Activated CD4-positive, alpha-beta memory T cell treated with anti-CD3 and anti-CD28 coated beads, Interleukin-2, amount 10 ng/mL, durations not matched to agents 7 days and 5 days (primary cell): ENCODE results near the gene RELT. TPM values are rescaled to one million over a fixed set of nuclear protein-coding genes. Genes with fewer than 3 reads are reported as not detected.
A peak's percentile ranks its signal among the peaks of the same experiment; 100 is the strongest.

ENCODE experiments used
- CTCF ChIA-PET: fragments of 350-600 bp; sonication (Branson Sonifier 250); formaldehyde crosslinking; loops from one replicate; lab custom pipeline; 2021; ENCODE audit warnings: antibody characterized with exemption, inconsistent platforms; lab: Charles Lee
- POLR2A ChIA-PET: fragments of 350-600 bp; sonication (Branson Sonifier 250); formaldehyde crosslinking; loops from one replicate; lab custom pipeline; 2021; ENCODE audit warnings: antibody characterized with exemption; lab: Charles Lee
- DNase-seq: peaks from one replicate; pipeline ENCODE4 v3.0.0-alpha.2; 2020
- H3K27ac Mint-ChIP-seq: one replicate; pipeline ENCODE4 v1.8.0; 2021; ENCODE audit warnings: mild to moderate bottlenecking, mixed read lengths
- H3K27me3 Mint-ChIP-seq: one replicate; pipeline ENCODE4 v1.8.0; 2021; ENCODE audit warnings: mixed read lengths
- H3K36me3 Mint-ChIP-seq: one replicate; pipeline ENCODE4 v1.8.0; 2021; ENCODE audit warnings: low read depth, mixed read lengths
- H3K4me1 Mint-ChIP-seq: one replicate; pipeline ENCODE4 v1.8.0; 2021; ENCODE audit warnings: mixed read lengths
- H3K4me3 Mint-ChIP-seq: one replicate; pipeline ENCODE4 v1.8.0; 2021; ENCODE audit warnings: mild to moderate bottlenecking, mixed read lengths
- H3K9me3 Mint-ChIP-seq: one replicate; pipeline ENCODE4 v1.8.0; 2021; ENCODE audit warnings: mixed read lengths
- total RNA-seq, 2 experiments: library from RNA; stranded (reverse); gene quantifications; one replicate each; pipeline ENCODE4 v1.2.3, GENCODE V29; 2021

Gene RELT
- total RNA-seq, 2 experiments from 2014 or later, result 26.0 to 27.3 TPM

DNA sequence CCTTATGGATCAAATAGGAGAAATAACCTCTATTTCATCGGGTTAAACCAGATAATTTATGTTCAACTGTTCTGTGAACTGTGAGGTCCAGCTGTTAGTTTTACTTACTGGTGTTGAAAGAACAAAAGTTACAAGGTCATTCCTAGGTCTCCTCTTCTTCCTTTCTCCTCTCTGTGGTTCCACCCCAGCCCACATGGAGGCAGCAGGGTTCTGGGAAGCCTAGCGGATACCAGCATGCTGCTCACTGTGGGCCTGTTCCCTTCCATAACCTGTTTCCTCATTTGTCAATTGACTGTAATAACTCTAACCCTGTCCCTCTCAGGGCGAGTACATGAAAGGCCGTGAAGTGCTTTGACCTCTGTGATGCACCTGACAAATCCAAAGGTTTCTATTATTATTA is 27.8 kb downstream of the RELT start:
- Mint-ChIP-seq H3K27ac (no peak overlapping the region), H3K4me1 (no peaks in the 10 kb centered on the region), H3K36me3 (peaks cover 20% of the 10 kb centered on the region), H3K4me3 (no peak overlapping the region), H3K27me3 (no peaks in the 10 kb centered on the region), H3K9me3 (no peaks in the 10 kb centered on the region)
- ChIA-PET POLR2A (no interaction called here), CTCF (interaction anchor here (3.2 to 5.5 kb wide), 2 partner anchors 53 to 257 kb away, joined by 13 to 32 read pairs; no protein-coding TSS in a partner anchor)
- DNase-seq, result no peak

DNA sequence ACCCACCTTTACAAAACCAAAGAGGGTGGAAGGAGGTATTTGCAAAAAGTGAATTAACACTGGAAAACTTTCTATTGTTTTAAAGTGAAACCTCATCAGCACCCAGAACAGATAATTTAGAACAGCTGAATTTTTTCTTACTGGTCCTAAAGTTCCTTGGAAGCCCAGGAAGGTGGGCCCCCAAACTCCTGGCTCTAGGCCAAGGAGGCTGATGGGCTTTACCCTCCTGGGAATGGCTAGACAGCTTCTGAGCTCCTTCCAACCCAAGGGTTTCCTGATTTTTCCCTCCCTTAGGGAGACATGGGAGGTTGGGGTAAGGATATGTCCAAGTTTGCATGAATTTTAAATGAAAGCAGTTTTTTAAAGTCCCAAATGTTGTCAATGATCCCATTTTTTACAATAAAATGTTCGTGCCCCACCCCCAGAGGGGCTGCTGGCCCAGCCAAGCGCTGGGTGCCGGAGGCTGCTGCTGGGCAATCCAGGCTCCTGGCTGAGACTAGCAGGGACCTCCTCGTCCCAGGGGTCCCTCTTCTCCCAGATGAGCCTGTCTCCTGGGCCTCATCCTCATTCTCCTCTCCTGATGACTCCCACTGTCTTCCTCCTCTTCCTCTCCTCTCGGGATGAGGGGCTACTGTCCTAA is 28.4 kb downstream of the RELT start:
- CTCF ChIA-PET, result interaction anchor here (3.2 kb wide), 1 partner anchor 256 kb away, joined by 13 read pairs; no protein-coding TSS in a partner anchor
- peaks cover 21% of the 10 kb centered on the region for H3K36me3 Mint-ChIP-seq
- no peak for DNase-seq

DNA sequence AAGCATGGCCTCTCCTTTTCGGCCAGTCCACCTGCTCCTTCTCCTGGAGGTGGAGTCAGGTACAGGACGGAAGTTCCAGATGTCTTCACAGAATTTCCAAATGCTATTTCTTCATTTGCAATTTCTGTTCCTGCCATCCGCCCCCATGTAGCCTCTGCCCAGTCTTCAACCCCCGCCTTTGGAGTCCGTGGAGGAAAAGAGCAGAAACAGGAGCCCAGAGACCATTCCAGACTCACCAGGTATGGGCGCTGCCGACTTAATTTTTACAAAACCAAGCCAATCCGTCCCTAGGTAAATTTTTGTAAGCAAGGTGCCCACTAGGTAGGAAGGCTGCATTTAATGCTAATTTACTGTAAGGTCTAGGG is 28.9 kb downstream of the RELT start:
- H3K36me3 Mint-ChIP-seq, result peaks cover 21% of the 10 kb centered on the region
- no peaks in the 10 kb centered on the region for H3K27me3 Mint-ChIP-seq
- H3K27ac Mint-ChIP-seq, result peak overlapping the region; percentile 38
- POLR2A ChIA-PET, result interaction anchor here (1.5 kb wide), 1 partner anchor 8 kb away, joined by 3 read pairs; no protein-coding TSS in a partner anchor
- CTCF ChIA-PET, result no interaction called here
- H3K4me3 Mint-ChIP-seq, result no peak overlapping the region
- no peak for DNase-seq
- H3K4me1 Mint-ChIP-seq, result no peaks in the 10 kb centered on the region
- H3K9me3 Mint-ChIP-seq, result no peaks in the 10 kb centered on the region

More for the DNA sequence above, 28.4 kb downstream of the RELT start:
- H3K27ac Mint-ChIP-seq, result peak overlapping the region; percentile 38
- H3K27me3 Mint-ChIP-seq, result no peaks in the 10 kb centered on the region
- H3K9me3 Mint-ChIP-seq, result no peaks in the 10 kb centered on the region
- POLR2A ChIA-PET, result no interaction called here
- no peak overlapping the region for H3K4me3 Mint-ChIP-seq
- H3K4me1 Mint-ChIP-seq, result no peaks in the 10 kb centered on the region

DNA sequence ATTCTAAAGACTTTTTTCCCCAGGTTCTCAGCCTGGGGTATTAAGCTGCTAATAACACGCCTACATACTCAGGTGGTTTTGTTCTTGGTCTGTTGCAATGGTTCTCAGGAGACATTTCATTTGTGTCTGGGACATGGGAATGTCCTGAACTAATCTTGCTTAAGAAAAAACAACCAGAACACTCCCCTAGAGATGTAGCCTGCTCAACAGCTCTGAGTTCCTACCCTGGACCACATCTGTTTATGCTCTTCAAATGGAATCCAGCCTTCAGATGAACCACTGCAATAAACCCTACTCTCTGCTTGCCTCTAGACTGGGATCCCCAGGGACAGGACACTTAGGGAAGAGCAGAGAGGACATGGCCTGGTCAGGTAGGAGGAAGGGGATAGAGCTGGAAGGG is 29.9 kb downstream of the RELT start:
- ChIA-PET POLR2A (interaction anchor here (1.5 kb wide), 2 partner anchors 9 to 29 kb away, joined by 3 to 4 read pairs; no protein-coding TSS in a partner anchor), CTCF (interaction anchor here (0.6 to 2.9 kb wide), 2 partner anchors 54 to 170 kb away, joined by 3 to 16 read pairs; no protein-coding TSS in a partner anchor)
- Mint-ChIP-seq H3K27me3 (no peaks in the 10 kb centered on the region), H3K27ac (no peak overlapping the region), H3K4me1 (no peaks in the 10 kb centered on the region), H3K4me3 (no peak overlapping the region), H3K9me3 (no peaks in the 10 kb centered on the region), H3K36me3 (peaks cover 21% of the 10 kb centered on the region)
- DNase-seq, result no peak

DNA sequence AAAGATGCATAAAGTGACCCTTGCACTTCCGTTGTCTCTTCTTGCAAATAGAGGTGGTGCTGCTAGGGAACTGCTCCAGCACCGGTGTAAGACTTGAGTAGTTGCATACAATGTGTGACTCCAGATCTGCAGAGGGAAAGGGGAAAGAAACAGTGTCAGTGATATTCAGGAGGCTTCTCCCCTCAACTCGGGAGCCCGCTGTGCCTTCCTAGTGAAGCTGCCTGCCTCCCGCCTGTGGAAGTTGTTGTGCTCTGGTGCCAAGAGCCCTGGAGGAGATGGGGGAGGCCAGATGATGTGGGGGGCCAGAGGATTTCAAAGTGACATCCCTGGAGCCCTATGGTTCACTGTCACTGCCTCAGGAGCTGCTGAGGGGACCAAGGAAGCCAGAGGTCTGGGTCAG is 30.4 kb downstream of the RELT start:
- no peak overlapping the region for H3K27ac Mint-ChIP-seq
- ChIA-PET POLR2A (interaction anchor here (1.5 to 1.6 kb wide), 3 partner anchors 10 to 29 kb away, joined by 3 to 4 read pairs (median 4); no protein-coding TSS in a partner anchor), CTCF (interaction anchor here (1.1 to 2.9 kb wide), 2 partner anchors 55 to 219 kb away, joined by 3 to 16 read pairs; no protein-coding TSS in a partner anchor)
- H3K9me3 Mint-ChIP-seq, result no peaks in the 10 kb centered on the region
- H3K4me1 Mint-ChIP-seq, result no peaks in the 10 kb centered on the region
- DNase-seq, result no peak
- H3K4me3 Mint-ChIP-seq, result no peak overlapping the region
- H3K36me3 Mint-ChIP-seq, result peaks cover 21% of the 10 kb centered on the region
- H3K27me3 Mint-ChIP-seq, result no peaks in the 10 kb centered on the region

DNA sequence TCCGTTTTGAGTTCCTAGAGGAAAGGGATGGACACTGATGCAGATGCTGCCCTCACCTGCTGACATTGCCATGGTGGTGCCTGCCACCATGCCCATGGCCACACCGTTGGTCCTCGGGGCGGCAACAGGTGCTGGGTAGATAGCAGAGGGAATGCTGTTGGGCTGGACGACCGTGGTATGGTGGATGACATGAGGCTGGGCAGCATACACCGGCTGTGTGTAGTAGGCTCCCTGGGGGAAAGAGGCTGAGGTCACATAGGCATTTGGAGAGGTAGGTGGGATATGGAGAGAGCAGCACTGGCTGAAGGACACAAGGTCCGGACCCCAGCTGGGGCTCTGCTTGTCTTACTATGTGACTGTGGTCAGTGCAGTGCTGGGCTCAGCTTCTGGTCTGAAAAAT is 33.2 kb downstream of the RELT start:
- no peak for DNase-seq
- ChIA-PET POLR2A (no interaction called here), CTCF (no interaction called here)
- Mint-ChIP-seq H3K4me1 (no peaks in the 10 kb centered on the region), H3K9me3 (no peaks in the 10 kb centered on the region), H3K27me3 (no peaks in the 10 kb centered on the region), H3K36me3 (peaks cover 21% of the 10 kb centered on the region), H3K4me3 (no peak overlapping the region), H3K27ac (no peak overlapping the region)

DNA sequence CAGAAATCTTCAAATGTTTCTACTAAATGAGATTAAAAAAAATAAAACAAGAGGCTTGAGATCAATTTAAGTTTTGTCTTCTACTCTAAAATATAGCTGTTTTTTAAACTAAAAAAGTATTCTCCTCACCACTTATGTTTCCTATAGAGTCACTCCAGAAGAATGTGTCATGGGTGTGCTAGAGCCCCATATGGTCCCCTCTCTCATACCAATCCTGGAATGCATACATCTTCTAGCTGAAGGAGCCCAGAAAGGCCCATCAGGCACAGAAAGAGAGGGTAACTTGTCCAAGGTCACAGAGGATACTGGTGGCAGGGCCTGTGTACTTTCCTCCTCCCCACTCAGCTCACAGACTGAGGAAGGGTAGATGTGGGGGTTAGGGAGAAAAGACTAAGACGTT is 34.4 kb downstream of the RELT start:
- Mint-ChIP-seq H3K9me3 (no peaks in the 10 kb centered on the region), H3K36me3 (peaks cover 16% of the 10 kb centered on the region), H3K27me3 (no peaks in the 10 kb centered on the region), H3K27ac (no peak overlapping the region), H3K4me3 (no peak overlapping the region), H3K4me1 (peaks cover 7% of the 10 kb centered on the region)
- POLR2A ChIA-PET, result no interaction called here
- CTCF ChIA-PET, result interaction anchor here (0.9 to 1.5 kb wide), 2 partner anchors 11 to 59 kb away, joined by 3 to 4 read pairs; no protein-coding TSS in a partner anchor
- DNase-seq, result no peak

DNA sequence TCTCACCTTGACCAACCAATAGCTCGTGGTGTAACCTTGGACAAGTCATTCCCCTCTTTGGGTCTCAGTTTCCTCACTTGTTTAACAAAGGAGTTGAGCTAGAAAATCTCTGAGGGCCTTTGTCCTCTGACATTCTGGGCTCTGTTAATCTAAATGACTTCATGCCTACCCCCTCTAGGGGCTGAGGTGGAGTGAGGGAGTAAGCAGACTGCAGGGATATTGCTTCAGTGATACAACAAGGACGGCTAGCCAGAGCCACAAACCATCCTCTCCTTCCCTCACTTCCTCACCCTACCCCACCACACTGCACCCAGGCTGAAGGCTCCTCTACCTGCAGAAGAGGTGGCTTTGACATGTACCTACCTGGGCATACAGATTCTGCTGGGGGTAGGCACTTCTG is 34.8 kb downstream of the RELT start:
- Mint-ChIP-seq H3K9me3 (no peaks in the 10 kb centered on the region), H3K4me3 (no peak overlapping the region), H3K4me1 (peaks cover 7% of the 10 kb centered on the region), H3K36me3 (peaks cover 16% of the 10 kb centered on the region), H3K27me3 (no peaks in the 10 kb centered on the region), H3K27ac (no peak overlapping the region)
- DNase-seq, result no peak
- CTCF ChIA-PET, result interaction anchor here (1.5 kb wide), 1 partner anchor 60 kb away, joined by 3 read pairs; no protein-coding TSS in a partner anchor
- POLR2A ChIA-PET, result no interaction called here

DNA sequence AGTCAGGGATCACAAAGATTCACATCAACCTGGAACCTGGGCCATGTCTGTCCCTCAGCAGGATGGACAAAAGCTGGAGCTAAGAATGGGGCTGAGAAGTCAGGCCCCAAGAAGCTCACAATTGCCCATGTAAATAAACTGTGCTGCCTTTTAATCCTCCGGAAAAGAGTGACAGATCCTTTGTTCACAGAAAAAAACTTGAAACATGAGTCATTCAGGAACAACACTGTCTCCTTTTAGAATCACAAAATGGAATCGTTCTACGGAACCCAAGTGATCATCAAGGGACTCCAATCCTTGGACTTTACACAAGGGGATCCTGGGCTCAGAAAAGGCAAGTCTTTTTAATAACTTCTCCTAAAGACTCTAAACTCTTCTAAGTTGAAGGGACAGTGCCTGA is 36.1 kb downstream of the RELT start:
- POLR2A ChIA-PET, result no interaction called here
- Mint-ChIP-seq H3K4me3 (no peak overlapping the region), H3K9me3 (no peaks in the 10 kb centered on the region), H3K27ac (no peak overlapping the region), H3K4me1 (peaks cover 7% of the 10 kb centered on the region), H3K36me3 (peaks cover 16% of the 10 kb centered on the region), H3K27me3 (no peaks in the 10 kb centered on the region)
- CTCF ChIA-PET, result no interaction called here
- no peak for DNase-seq

DNA sequence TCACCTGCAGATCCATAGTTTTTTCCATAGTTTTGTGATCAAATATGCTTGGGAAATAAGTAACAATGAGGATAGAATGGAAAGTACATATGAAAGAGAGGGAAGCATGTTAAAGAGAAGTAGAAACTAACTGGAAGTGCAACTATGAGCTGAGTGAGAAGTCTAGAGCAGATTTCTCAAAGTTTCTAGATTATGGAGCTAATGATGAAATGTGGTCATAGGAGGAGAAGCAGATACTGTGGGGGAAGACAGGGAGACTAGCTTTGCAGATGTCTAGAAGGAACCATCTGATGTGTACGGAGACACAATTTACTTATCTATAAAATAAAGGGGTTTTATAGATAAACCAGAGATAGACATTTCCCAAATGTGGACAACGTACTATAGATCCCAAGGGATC is 37.1 kb downstream of the RELT start:
- ChIA-PET CTCF (no interaction called here), POLR2A (no interaction called here)
- no peak for DNase-seq
- Mint-ChIP-seq H3K9me3 (no peaks in the 10 kb centered on the region), H3K4me3 (no peak overlapping the region), H3K27me3 (no peaks in the 10 kb centered on the region), H3K27ac (no peak overlapping the region), H3K4me1 (peaks cover 7% of the 10 kb centered on the region), H3K36me3 (peaks cover 14% of the 10 kb centered on the region)

DNA sequence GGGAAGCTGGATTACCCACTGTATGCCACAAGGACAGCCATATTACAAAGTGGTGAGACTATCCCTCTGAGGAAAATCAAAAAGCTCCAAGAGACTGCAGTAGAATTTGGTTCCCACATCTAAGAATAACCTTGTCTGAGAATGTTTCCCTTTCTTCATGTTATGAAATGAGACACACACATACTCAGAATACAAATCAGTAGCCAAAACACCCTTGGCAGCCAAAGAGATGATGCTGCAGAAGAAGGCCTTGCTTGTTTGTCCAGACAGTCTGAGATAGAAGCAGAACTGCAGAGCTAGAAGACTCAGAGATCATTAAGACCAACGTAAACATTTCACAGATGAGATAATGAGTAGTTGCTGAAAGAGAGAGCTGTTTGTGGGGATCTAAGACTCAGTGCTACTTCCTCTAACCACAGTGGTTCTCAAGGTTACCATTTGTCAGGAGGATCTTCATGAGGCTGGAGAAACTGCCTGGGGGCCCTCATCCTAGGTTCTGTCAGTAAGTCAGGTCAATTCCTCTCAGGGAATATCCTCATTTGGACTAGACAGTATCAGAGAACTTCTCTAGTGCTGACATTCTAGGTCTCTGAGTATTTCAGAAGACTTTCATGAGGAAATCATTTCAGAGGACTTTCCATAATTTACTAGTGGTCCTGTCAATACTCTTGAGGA is 38.9 kb downstream of the RELT start:
- no peak for DNase-seq
- ChIA-PET POLR2A (interaction anchor here (1.0 to 1.5 kb wide), 3 partner anchors 13 to 30 kb away, joined by 3 read pairs; no protein-coding TSS in a partner anchor), CTCF (interaction anchor here (0.6 to 2.1 kb wide), 4 partner anchors 64 to 196 kb away, joined by 3 to 12 read pairs (median 3); no protein-coding TSS in a partner anchor)
- Mint-ChIP-seq H3K27me3 (no peaks in the 10 kb centered on the region), H3K36me3 (peaks cover 7% of the 10 kb centered on the region), H3K4me3 (no peak overlapping the region), H3K27ac (no peak overlapping the region), H3K4me1 (peaks cover 7% of the 10 kb centered on the region), H3K9me3 (no peaks in the 10 kb centered on the region)

DNA sequence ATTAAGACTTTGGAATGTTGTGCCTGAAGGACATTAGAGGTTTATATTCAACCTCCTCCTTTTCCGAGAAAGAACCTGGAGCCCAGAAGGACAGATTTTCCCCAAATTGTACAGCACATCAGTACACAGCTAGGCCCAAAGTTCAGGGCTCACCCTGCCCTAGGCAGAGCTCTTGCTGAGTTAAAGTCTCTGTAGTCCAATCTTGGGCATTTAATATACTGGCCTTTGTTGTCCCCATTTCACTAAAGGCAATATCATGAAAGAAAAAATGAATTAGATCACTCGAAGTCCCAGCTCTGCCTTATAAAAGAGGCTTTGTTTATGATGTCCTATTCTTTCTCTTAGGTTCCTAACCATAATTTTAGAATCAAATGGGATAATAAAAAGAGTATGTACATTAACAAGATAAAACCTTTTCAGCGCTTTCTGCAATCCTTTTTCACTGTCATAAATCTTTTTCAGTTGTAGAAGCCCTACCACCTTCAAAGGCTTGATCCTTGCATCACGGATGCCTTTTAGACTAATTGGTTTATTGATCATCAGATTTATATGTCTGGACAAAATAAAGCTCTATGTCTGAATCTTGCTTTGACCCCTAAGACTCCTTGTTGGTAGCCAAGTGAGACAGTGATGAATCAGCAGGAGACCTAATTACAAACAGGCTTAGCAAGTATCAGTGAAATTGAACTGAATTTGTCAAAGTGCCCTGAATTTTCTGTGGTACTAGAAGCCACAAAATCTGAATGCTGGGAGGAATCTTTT is 39.8 kb downstream of the RELT start:
- no peak for DNase-seq
- ChIA-PET CTCF (interaction anchor here (0.6 to 2.1 kb wide), 3 partner anchors 61 to 65 kb away, joined by 3 to 12 read pairs (median 5); no protein-coding TSS in a partner anchor), POLR2A (interaction anchor here (1.3 kb wide), 1 partner anchor 20 kb away, joined by 3 read pairs; no protein-coding TSS in a partner anchor)
- no peak overlapping the region for H3K4me3 Mint-ChIP-seq
- no peaks in the 10 kb centered on the region for H3K27me3 Mint-ChIP-seq
- no peak overlapping the region for H3K27ac Mint-ChIP-seq
- no peaks in the 10 kb centered on the region for H3K9me3 Mint-ChIP-seq
- peaks cover 7% of the 10 kb centered on the region for H3K4me1 Mint-ChIP-seq
- peaks cover 7% of the 10 kb centered on the region for H3K36me3 Mint-ChIP-seq
